OCI-LY1 (cell line): ENCODE data around the gene IPCEF1.

Experiments
- H2AFZ ChIP-seq: fragments of 200-600 bp; sonication (generic), shearing (Covaris generic); 2 replicates; pipeline ENCODE4 v1.6.0; 2014; ENCODE audit warnings: antibody characterized with exemption, mild to moderate bottlenecking, low read length
- H3F3A ChIP-seq: fragments of 200-600 bp; sonication (generic), shearing (Covaris generic); 2 replicates; pipeline ENCODE4 v1.6.0; 2014; ENCODE audit warnings: mild to moderate bottlenecking, antibody characterized with exemption, low read length, moderate library complexity; ENCODE audit not compliant: insufficient read depth
- H3K27ac ChIP-seq: fragments of 200-600 bp; sonication (generic); 2 replicates; pipeline ENCODE4 v1.5.1; 2014; ENCODE audit warnings: low read length, mixed run types, mild to moderate bottlenecking, low read depth; ENCODE audit not compliant: poor library complexity, severe bottlenecking
- H3K27me3 ChIP-seq: fragments of 200-600 bp; sonication (generic); 2 replicates; pipeline ENCODE4 v1.6.0; 2014; ENCODE audit warnings: antibody characterized with exemption, mild to moderate bottlenecking, low read length, moderate library complexity; ENCODE audit not compliant: insufficient read depth
- H3K36me3 ChIP-seq: fragments of 200-600 bp; sonication (generic); 2 replicates; pipeline ENCODE4 v1.6.1; 2014; ENCODE audit warnings: mild to moderate bottlenecking, antibody characterized with exemption, low read length, moderate library complexity, mixed read lengths; ENCODE audit not compliant: insufficient read depth
- H3K4me1 ChIP-seq: fragments of 200-600 bp; sonication (generic); 2 replicates; pipeline ENCODE4 v1.5.1; 2014; ENCODE audit warnings: mild to moderate bottlenecking, low read length, moderate library complexity; ENCODE audit not compliant: insufficient read depth, severe bottlenecking
- H3K4me2 ChIP-seq: fragments of 200-600 bp; sonication (generic), shearing (Covaris generic); 2 replicates; pipeline ENCODE4 v1.6.1; 2014; ENCODE audit warnings: low read length
- H3K4me3 ChIP-seq: fragments of 200-600 bp; sonication (generic); 2 replicates; pipeline ENCODE4 v1.5.1; 2014; ENCODE audit warnings: low read length, low read depth, mild to moderate bottlenecking, mixed read lengths; ENCODE audit not compliant: poor library complexity, severe bottlenecking
- H3K79me2 ChIP-seq: fragments of 200-600 bp; shearing (Covaris generic); 2 replicates; pipeline ENCODE4 v1.6.1; 2016; ENCODE audit warnings: mixed run types, low read length, mixed read lengths; ENCODE audit not compliant: insufficient read depth
- H3K9ac ChIP-seq: fragments of 200-600 bp; sonication (generic), shearing (Covaris generic); 2 replicates; pipeline ENCODE4 v1.6.1; 2014; ENCODE audit warnings: mild to moderate bottlenecking, low read length, mixed read lengths
- H3K9me2 ChIP-seq: fragments of 200-600 bp; sonication (generic), shearing (Covaris generic); 2 replicates; pipeline ENCODE4 v1.6.1; 2014; ENCODE audit warnings: low read depth, mild to moderate bottlenecking, low read length, mixed read lengths
- H3K9me3 ChIP-seq: fragments of 200-600 bp; shearing (Covaris generic); 2 replicates; pipeline ENCODE4 v1.6.1; 2014; ENCODE audit warnings: low read length, mixed read lengths
- H4K20me1 ChIP-seq: fragments of 200-600 bp; sonication (generic), shearing (Covaris generic); 2 replicates; pipeline ENCODE4 v1.6.0; 2016; ENCODE audit warnings: mild to moderate bottlenecking, low read length; ENCODE audit not compliant: insufficient read depth
- EZH2 ChIP-seq: fragments of 200-600 bp; sonication (generic), shearing (Covaris generic); IDR thresholded peaks from 2 replicates; pipeline ENCODE4 v1.8.0; 2017; ENCODE audit warnings: borderline replicate concordance, mixed run types, mild to moderate bottlenecking, antibody characterized with exemption, low read length, moderate library complexity, mixed read lengths
- TF ChIP-seq, protein P1 (sequence below): fragments of 200-600 bp; sonication (generic), shearing (Covaris generic); IDR thresholded peaks from 2 replicates; pipeline ENCODE4 v1.5.1; 2017; ENCODE audit warnings: mild to moderate bottlenecking, antibody characterized with exemption, low read length, moderate library complexity, mixed read lengths

Gene IPCEF1

DNA sequence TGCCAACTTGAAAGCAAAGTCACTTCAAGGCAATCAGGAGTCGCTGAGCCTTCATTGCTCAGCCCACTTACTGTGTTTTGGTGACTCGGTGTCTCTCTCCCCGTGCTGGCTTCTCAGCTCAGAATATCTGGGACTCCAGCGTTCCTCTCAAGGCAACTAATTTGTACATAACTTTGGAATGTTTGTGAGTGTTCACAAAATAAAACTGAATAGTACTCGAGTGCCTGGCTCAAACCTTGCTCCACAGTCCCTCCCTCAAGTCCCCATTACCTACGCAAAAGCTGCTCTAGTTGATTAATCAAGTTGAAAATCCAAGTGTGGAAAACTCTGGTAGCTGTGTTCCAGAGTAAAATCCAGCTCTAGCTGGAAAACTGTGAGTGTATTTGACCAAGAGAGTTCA, 8.6 kb downstream of the IPCEF1 start:
- H3K9me2 ChIP-seq: no peaks in the 10 kb centered on the region
- no peaks in the 10 kb centered on the region for H3K79me2 ChIP-seq
- H3K4me1 ChIP-seq: no peaks in the 10 kb centered on the region
- no peaks in the 10 kb centered on the region for H3F3A ChIP-seq
- H3K4me3 ChIP-seq: no peak overlapping the region
- H3K27ac ChIP-seq: no peak overlapping the region
- no peak overlapping the region for H2AFZ ChIP-seq
- TF ChIP-seq EZH2: no peak
- TF ChIP-seq, protein P1, sequence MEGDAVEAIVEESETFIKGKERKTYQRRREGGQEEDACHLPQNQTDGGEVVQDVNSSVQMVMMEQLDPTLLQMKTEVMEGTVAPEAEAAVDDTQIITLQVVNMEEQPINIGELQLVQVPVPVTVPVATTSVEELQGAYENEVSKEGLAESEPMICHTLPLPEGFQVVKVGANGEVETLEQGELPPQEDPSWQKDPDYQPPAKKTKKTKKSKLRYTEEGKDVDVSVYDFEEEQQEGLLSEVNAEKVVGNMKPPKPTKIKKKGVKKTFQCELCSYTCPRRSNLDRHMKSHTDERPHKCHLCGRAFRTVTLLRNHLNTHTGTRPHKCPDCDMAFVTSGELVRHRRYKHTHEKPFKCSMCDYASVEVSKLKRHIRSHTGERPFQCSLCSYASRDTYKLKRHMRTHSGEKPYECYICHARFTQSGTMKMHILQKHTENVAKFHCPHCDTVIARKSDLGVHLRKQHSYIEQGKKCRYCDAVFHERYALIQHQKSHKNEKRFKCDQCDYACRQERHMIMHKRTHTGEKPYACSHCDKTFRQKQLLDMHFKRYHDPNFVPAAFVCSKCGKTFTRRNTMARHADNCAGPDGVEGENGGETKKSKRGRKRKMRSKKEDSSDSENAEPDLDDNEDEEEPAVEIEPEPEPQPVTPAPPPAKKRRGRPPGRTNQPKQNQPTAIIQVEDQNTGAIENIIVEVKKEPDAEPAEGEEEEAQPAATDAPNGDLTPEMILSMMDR: no peak
- no peaks in the 10 kb centered on the region for H4K20me1 ChIP-seq
- no peaks in the 10 kb centered on the region for H3K36me3 ChIP-seq
- no peak overlapping the region for H3K4me2 ChIP-seq
- H3K9me3 ChIP-seq: no peaks in the 10 kb centered on the region
- H3K27me3 ChIP-seq: no peaks in the 10 kb centered on the region
- H3K9ac ChIP-seq: no peak overlapping the region

DNA sequence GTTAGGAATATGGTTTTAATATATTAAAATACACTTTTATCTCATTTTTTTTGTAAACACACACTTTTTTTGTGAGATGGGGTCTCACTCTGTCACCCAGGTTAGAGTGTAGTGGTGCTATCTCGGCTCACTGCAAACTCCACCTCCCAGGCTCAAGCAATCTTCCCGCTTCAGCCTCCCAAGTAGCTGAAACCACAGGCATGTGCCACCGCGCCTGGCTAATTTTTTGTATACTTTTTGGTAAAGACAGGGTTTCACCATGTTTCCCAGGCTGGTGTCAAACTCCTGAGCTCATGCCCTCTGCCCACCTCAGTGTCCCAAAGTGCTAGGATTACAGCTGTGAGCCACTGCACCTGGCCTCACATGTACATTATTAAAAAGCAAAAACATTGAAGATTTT, 10.8 kb downstream of the IPCEF1 start:
- H3F3A ChIP-seq: no peaks in the 10 kb centered on the region
- no peaks in the 10 kb centered on the region for H3K27me3 ChIP-seq
- H4K20me1 ChIP-seq: no peaks in the 10 kb centered on the region
- no peak overlapping the region for H3K27ac ChIP-seq
- H3K79me2 ChIP-seq: no peaks in the 10 kb centered on the region
- H3K4me3 ChIP-seq: no peak overlapping the region
- no peaks in the 10 kb centered on the region for H3K9me3 ChIP-seq
- H2AFZ ChIP-seq: no peak overlapping the region
- no peaks in the 10 kb centered on the region for H3K36me3 ChIP-seq
- no peaks in the 10 kb centered on the region for H3K9me2 ChIP-seq
- no peaks in the 10 kb centered on the region for H3K4me1 ChIP-seq
- TF ChIP-seq, protein P1: no peak
- no peak for TF ChIP-seq EZH2
- H3K9ac ChIP-seq: no peak overlapping the region
- H3K4me2 ChIP-seq: no peak overlapping the region

DNA sequence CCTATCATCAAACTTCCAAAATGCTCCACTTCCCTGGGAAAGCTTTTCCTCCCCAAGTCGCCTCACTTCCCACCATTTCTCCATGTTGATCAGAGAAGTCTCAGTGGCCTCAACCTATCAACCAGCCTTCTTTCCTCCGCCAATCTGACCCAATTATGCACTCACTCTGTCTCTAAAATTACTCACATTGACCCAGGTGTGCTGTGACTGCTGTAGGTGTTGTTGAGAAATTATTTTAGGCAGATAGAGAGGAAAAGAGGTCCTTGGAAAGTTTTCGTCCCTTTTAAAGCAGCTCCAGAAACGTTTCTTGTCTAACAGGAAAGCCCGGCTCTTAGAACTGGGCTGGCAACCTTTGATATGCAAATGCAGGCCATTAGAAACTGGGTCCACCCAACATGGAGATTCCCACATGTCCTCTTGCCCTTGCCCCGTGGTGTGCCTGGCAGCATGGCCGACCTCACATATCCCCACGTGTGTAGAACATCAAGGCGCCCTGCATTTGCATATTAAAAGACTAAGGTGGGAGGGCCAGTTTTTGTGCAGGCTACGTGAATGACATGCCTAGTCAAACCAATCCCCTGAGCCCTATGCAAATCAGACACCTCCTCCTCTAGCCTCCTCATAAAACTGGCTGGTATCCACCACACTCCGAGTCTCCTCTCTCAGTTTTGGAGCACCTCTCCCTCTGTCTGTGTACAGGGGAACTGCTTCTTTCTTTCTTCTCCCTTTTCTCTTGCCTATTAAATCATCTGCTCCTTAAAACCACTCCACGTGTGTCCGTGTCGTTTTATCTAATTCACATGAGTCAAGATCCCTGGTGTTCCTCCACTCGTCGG, 12.9 kb downstream of the IPCEF1 start:
- H3K9me3 ChIP-seq: no peaks in the 10 kb centered on the region
- H3F3A ChIP-seq: no peaks in the 10 kb centered on the region
- H3K9me2 ChIP-seq: no peaks in the 10 kb centered on the region
- H3K79me2 ChIP-seq: no peaks in the 10 kb centered on the region
- no peak overlapping the region for H3K27ac ChIP-seq
- no peaks in the 10 kb centered on the region for H3K36me3 ChIP-seq
- no peak overlapping the region for H3K9ac ChIP-seq
- no peaks in the 10 kb centered on the region for H4K20me1 ChIP-seq
- H3K4me3 ChIP-seq: no peak overlapping the region
- no peaks in the 10 kb centered on the region for H3K27me3 ChIP-seq
- no peak overlapping the region for H2AFZ ChIP-seq
- no peak overlapping the region for H3K4me2 ChIP-seq
- TF ChIP-seq, protein P1: no peak
- no peak for TF ChIP-seq EZH2
- H3K4me1 ChIP-seq: no peaks in the 10 kb centered on the region
